K562 (cell line): ENCODE results near the gene ABHD8. TPM values are rescaled to one million over a fixed set of nuclear protein-coding genes. Genes with fewer than 3 reads are reported as not detected.
A peak's percentile ranks its signal among the peaks of the same experiment; 100 is the strongest.

ENCODE experiments used
- ARID3A ChIP-seq: IDR thresholded peaks from 2 replicates; pipeline ENCODE4 v1.6.1; 2012; ENCODE audit warnings: low read depth, low read length, improper control_type of control experiment, borderline replicate concordance
- E2F8 ChIP-seq: fragments of 450-650 bp; IDR thresholded peaks from 2 replicates; pipeline ENCODE4 v1.7.1; 2018; ENCODE audit warnings: mild to moderate bottlenecking, low read depth; ENCODE audit not compliant: partially characterized antibody
- HCFC1 ChIP-seq: IDR thresholded peaks from 2 replicates; pipeline ENCODE4 v1.6.1; 2012; ENCODE audit warnings: low read depth, low read length, improper control_type of control experiment
- HMG20B ChIP-seq: fragments of 250-450 bp; sonication (Bioruptor Pico); IDR thresholded peaks from 2 replicates; pipeline ENCODE4 v1.5.0; 2021; ENCODE audit warnings: mild to moderate bottlenecking
- HOXB6 ChIP-seq: fragments of 250-450 bp; sonication (Bioruptor Pico); IDR thresholded peaks from 2 replicates; pipeline ENCODE4 v1.5.1; 2022; ENCODE audit warnings: mild to moderate bottlenecking, borderline replicate concordance
- KAT8 ChIP-seq: fragments of 450-650 bp; IDR thresholded peaks from 2 replicates; pipeline ENCODE4 v1.6.1; 2016; ENCODE audit warnings: low read depth, mild to moderate bottlenecking
- KLF6 ChIP-seq: fragments of 250-450 bp; sonication (Bioruptor Pico); IDR thresholded peaks from 2 replicates; pipeline ENCODE4 v1.4.0; 2020; ENCODE audit warnings: mild to moderate bottlenecking, moderate library complexity, borderline replicate concordance
- POLR2H ChIP-seq: IDR thresholded peaks from 2 replicates; pipeline ENCODE4 v1.6.1; 2016; ENCODE audit warnings: missing genetic modification characterization, low read depth, mild to moderate bottlenecking, control low read depth, missing compliant biosample characterization, moderate library complexity
- RERE ChIP-seq: sonication (generic); formaldehyde crosslinking; IDR thresholded peaks from 2 replicates; pipeline ENCODE4 v1.8.0; 2023; ENCODE audit warnings: missing genetic modification reagents, mild to moderate bottlenecking, borderline replicate concordance
- RNF2 ChIP-seq: sonication (generic); IDR thresholded peaks from 2 replicates; pipeline ENCODE4 v1.6.1; 2016
- SMAD4 ChIP-seq: fragments of 250-450 bp; sonication (Bioruptor Pico); conservative IDR thresholded peaks from 2 replicates; pipeline ENCODE4 v1.8.0; 2021; ENCODE audit warnings: inconsistent platforms, mild to moderate bottlenecking, moderate library complexity
- TEAD4 ChIP-seq, 2 experiments: sonication (generic) in 1 of 2; formaldehyde crosslinking in 1 of 2; IDR thresholded peaks; 2 replicates each; pipeline versions ENCODE4 v1.6.1 to v1.8.0; 2012 to 2022; ENCODE audit warnings: borderline replicate concordance in 1 of 2, inconsistent platforms in 1 of 2, low read length in 1 of 2, mild to moderate bottlenecking in 1 of 2, missing genetic modification reagents in 1 of 2
- TFAM ChIP-seq: fragments of 250-450 bp; sonication (Bioruptor Pico); conservative IDR thresholded peaks from 2 replicates; pipeline ENCODE4 v1.5.0; 2021; ENCODE audit warnings: mild to moderate bottlenecking, moderate library complexity
- TGIF2 ChIP-seq: sonication (generic); formaldehyde crosslinking; IDR thresholded peaks from 2 replicates; pipeline ENCODE4 v1.8.1; 2022; ENCODE audit warnings: mild to moderate bottlenecking, missing genetic modification reagents, moderate library complexity
- ZNF347 ChIP-seq: fragments of 450-650 bp; formaldehyde crosslinking; IDR thresholded peaks from 2 replicates; pipeline ENCODE4 v1.4.0; 2020; ENCODE audit warnings: low read depth, mild to moderate bottlenecking, moderate library complexity
- ZNF695 ChIP-seq: fragments of 450-650 bp; formaldehyde crosslinking; IDR thresholded peaks from 2 replicates; pipeline ENCODE4 v1.4.0; 2020; ENCODE audit warnings: mild to moderate bottlenecking, moderate library complexity
- polyA plus RNA-seq, 8 experiments: library from polyadenylated mRNA; depleted of rRNA in 4 of 8; stranded (reverse) in 5 of 8; unstranded in 3 of 8; fragments of >200 nt; fragmentation: Nextera tagmentation in 2 of 8; fragmentation: Illumina TruSeq in 1 of 8; extraction: Ambion mirVana in 2 of 8; extraction: Trizol in 1 of 8; gene quantifications; 2 replicates each; pipeline versions ENCODE4 v1.2.1 to v1.2.3, GENCODE V29; 2011 to 2014; ENCODE audit warnings: inconsistent platforms in 1 of 8, missing spikeins in 1 of 8
- total RNA-seq, 7 experiments: library from RNA; depleted of rRNA in 6 of 7; stranded (reverse); fragments of >200 nt in 6 of 7; fragmentation: Illumina TruSeq in 2 of 7; extraction: Trizol in 2 of 7; gene quantifications; 2 replicates each; pipeline versions ENCODE4 v1.2.1 to v1.2.3, GENCODE V29; 2011 to 2021; ENCODE audit warnings: low replicate concordance in 1 of 7

ABHD8 gene
- total and polyA plus RNA-seq, 9 of the 15 experiments (the other 6 are each of a cell fraction or from before 2014, with no cell fraction given) = 0.04 to 6.6 (median 2.0) TPM; not detected in 1

- TF ChIP-seq HOXB6 (CRISPR knock-in tag) (no peak), TFAM (CRISPR knock-in tag) (no peak), HCFC1 (peak; percentile 64), RNF2 (peak; percentile 67), RERE (CRISPR knock-in tag) (no peak), ARID3A (peak; percentile 53; the same call in 1 of the 2 replicates), E2F8 (peak; percentile 79), KLF6 (CRISPR knock-in tag) (no peak), ZNF695 (no peak), POLR2H (tag) (no peak), KAT8 (no peak), SMAD4 (CRISPR knock-in tag) (peak; percentile 96), ZNF347 (CRISPR knock-in tag) (no peak), HMG20B (CRISPR knock-in tag) (no peak), TGIF2 (no peak; the same call in 1 of the 2 replicates), TEAD4 (IDR thresholded peaks at IDR 0.05; ENCODE audit: low read length) (peak; percentile 49), TEAD4 (CRISPR knock-in tag; IDR thresholded peaks at IDR 0.05; ENCODE audit: borderline replicate concordance) (peak; percentile 19; the same call in 1 of the 2 replicates)
Observed at GRCh38 chr19:17334414-17335409, 31.5 kb upstream of the ABHD8 start, which contains the start of gene ANO8 (continued).
